Measurements from ENCODE around the gene MINAR1.

DNA sequence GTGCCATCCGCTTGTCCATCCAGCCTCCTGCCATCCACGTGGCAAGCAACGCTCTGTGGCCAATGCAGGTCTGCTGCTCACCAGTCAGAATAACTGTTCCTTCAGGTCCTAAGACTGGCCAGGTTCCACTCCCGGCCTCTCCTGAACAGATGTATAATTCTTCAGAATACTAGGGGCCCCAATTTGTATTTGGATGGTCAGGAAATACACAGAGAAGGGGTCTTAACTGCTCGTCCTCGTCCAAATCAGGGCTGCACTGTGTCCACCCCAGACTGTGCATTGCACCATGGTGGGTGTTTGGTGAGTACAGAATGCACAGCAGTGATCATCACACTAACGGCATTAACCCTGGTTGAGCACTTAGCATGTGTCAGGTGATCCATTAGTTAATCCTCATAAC is 46.0 kb downstream of the MINAR1 start:
- no peak for TF ChIP-seq CTCF (IDR thresholded peaks at IDR 0.05)
- no peak for TF ChIP-seq POLR2A (IDR thresholded peaks at IDR 0.05)

All from tibial nerve (tissue), 3 donors.